ENCODE measurements around the gene KCNK16.

- TF ChIP-seq, protein P1, sequence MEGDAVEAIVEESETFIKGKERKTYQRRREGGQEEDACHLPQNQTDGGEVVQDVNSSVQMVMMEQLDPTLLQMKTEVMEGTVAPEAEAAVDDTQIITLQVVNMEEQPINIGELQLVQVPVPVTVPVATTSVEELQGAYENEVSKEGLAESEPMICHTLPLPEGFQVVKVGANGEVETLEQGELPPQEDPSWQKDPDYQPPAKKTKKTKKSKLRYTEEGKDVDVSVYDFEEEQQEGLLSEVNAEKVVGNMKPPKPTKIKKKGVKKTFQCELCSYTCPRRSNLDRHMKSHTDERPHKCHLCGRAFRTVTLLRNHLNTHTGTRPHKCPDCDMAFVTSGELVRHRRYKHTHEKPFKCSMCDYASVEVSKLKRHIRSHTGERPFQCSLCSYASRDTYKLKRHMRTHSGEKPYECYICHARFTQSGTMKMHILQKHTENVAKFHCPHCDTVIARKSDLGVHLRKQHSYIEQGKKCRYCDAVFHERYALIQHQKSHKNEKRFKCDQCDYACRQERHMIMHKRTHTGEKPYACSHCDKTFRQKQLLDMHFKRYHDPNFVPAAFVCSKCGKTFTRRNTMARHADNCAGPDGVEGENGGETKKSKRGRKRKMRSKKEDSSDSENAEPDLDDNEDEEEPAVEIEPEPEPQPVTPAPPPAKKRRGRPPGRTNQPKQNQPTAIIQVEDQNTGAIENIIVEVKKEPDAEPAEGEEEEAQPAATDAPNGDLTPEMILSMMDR (conservative IDR thresholded peaks at IDR 0.05; ENCODE audit: low read depth, low read length) = no peak
- TF ChIP-seq RAD21 (IDR thresholded peaks at IDR 0.05; ENCODE audit: low read length) = no peak
Measured at GRCh38 chr6:39347206-39347605, 24.7 kb upstream of the KCNK16 start.

Data from IMR-90 (cell line).